Duodenal mucosa (tissue), 2 donors: ENCODE results near the gene SUGCT.

Source experiments
- H3K27ac ChIP-seq: one replicate; pipeline ENCODE4 v1.7.0; 2013; ENCODE audit warnings: low read depth, low read length
- H3K27me3 ChIP-seq, 2 donors: one replicate each; pipeline ENCODE4 v1.7.0; 2013; ENCODE audit warnings: low read length in 2 of 2, control low read depth in 1 of 2; ENCODE audit not compliant: insufficient read depth in 2 of 2, control insufficient read depth in 1 of 2
- H3K36me3 ChIP-seq, 2 donors: one replicate each; pipeline ENCODE4 v1.7.0; 2013; ENCODE audit warnings: low read length in 2 of 2, control low read depth in 1 of 2; ENCODE audit not compliant: insufficient read depth in 2 of 2, control insufficient read depth in 1 of 2
- H3K4me1 ChIP-seq, 2 donors: one replicate each; pipeline ENCODE4 v1.7.0; 2013; ENCODE audit warnings: low read length in 2 of 2, control low read depth in 1 of 2; ENCODE audit not compliant: insufficient read depth in 2 of 2, control insufficient read depth in 1 of 2
- H3K4me3 ChIP-seq, 2 donors: one replicate each; pipeline ENCODE4 v1.7.0; 2013; ENCODE audit warnings: low read length in 2 of 2, low read depth in 1 of 2
- H3K9ac ChIP-seq, 2 donors: one replicate each; pipeline ENCODE4 v1.7.0; 2013; ENCODE audit warnings: low read length in 2 of 2, low read depth in 1 of 2
- H3K9me3 ChIP-seq, 2 donors: one replicate each; pipeline ENCODE4 v1.7.0; 2013; ENCODE audit warnings: low read length in 2 of 2, control low read depth in 1 of 2; ENCODE audit not compliant: control insufficient read depth in 1 of 2

The SUGCT gene

GRCh38 chr7:40134428-40135316 is at the start of gene SUGCT, which contains the start of gene MPLKIP:
SUGCT (plus strand) TSS chr7:40135005.
MPLKIP (minus strand) TSS chr7:40134622; CDS start chr7:40134567, 55 bp downstream.
- Histone ChIP-seq H3K4me3 (peak within 1 kb of the TSS; percentile 92 to 96), H3K36me3 (no peaks in the 10 kb centered on the region), H3K9me3 (no peaks in the 10 kb centered on the region), H3K4me1 (peaks cover 18 to 19% of the 10 kb centered on the region in 2 donors), H3K27ac (peak within 1 kb of the TSS; percentile 77), H3K27me3 (no peaks in the 10 kb centered on the region), H3K9ac (peak within 1 kb of the TSS; percentile 90 to 98)

- peaks cover 29 to 57% of the 10 kb centered on the region in 2 donors for H3K36me3 ChIP-seq
- H3K4me3 ChIP-seq, result no peak overlapping the region
- no peak overlapping the region for H3K9ac ChIP-seq
- H3K27me3 ChIP-seq, result no peaks in the 10 kb centered on the region
- H3K4me1 ChIP-seq, result no peaks in the 10 kb centered on the region
- H3K27ac ChIP-seq, result no peak overlapping the region
- H3K9me3 ChIP-seq, result no peaks in the 10 kb centered on the region
These were observed 42.6 kb upstream of the SUGCT start for GRCh38 chr7:40092182-40092581.

GRCh38 chr7:40093631-40094350 is 41.0 kb upstream of the SUGCT start:
- no peak overlapping the region for H3K27ac ChIP-seq
- H3K27me3 ChIP-seq, result no peaks in the 10 kb centered on the region
- no peaks in the 10 kb centered on the region for H3K4me1 ChIP-seq
- peaks cover 24 to 46% of the 10 kb centered on the region in 2 donors for H3K36me3 ChIP-seq
- H3K4me3 ChIP-seq, result no peak overlapping the region
- no peak overlapping the region for H3K9ac ChIP-seq
- no peaks in the 10 kb centered on the region for H3K9me3 ChIP-seq

DNA sequence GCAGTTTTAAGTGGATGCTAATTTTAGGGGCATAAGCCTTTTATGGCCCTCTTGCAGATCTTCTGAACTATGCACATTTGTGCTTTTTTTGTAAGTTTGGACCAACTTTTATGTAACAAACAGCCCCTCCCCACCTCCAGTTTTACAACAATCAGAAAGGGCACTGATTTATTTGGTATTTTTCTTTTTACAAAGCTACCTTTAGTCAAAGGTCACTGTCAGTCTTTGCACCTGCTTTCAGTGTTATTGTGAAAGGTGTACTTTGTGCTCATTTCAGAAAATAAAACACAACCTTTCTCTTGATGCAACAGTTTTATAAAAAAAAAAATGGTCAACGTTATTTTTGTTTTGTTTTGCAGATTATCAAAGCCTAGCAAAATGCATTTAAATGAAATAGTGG is 39.6 kb upstream of the SUGCT start:
- Histone ChIP-seq H3K27ac (no peak overlapping the region), H3K9me3 (no peaks in the 10 kb centered on the region), H3K9ac (no peak overlapping the region), H3K36me3 (peaks cover 18 to 34% of the 10 kb centered on the region in 2 donors), H3K27me3 (no peaks in the 10 kb centered on the region), H3K4me1 (no peaks in the 10 kb centered on the region), H3K4me3 (no peak overlapping the region)

DNA sequence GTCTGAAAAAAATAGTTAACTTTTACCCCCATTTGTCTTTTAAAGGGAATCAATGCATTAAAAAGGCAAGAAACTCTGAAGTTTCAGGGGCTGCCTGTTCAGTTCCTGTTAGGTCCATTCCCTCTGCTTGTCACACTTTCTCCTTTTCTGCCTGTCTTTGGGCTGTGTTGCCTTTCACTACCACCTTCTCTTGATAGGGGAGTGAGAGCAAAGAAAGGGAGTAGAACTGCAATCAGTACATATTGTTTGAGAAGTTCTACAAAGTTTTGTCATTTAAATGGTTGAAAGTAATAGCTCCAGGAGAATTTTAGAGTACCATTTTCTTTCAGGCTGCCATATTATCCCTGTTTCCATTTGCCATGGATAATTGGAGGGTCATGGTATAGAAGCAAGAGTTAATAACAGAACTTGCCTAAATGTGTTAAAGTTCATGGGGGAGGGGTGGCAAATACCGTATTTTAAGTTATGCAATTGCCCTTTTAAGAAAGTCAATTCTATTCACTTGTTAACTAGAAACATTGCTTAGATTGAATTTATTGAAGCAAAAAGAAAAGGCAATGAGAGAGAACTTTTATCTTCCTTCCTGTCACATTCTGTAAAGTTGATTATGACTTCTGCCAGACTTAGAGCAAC is 39.0 kb upstream of the SUGCT start:
- Histone ChIP-seq H3K4me3 (no peak overlapping the region), H3K27me3 (no peaks in the 10 kb centered on the region), H3K36me3 (peaks cover 18 to 32% of the 10 kb centered on the region in 2 donors), H3K9me3 (no peaks in the 10 kb centered on the region), H3K9ac (no peak overlapping the region), H3K27ac (no peak overlapping the region), H3K4me1 (no peaks in the 10 kb centered on the region)

DNA sequence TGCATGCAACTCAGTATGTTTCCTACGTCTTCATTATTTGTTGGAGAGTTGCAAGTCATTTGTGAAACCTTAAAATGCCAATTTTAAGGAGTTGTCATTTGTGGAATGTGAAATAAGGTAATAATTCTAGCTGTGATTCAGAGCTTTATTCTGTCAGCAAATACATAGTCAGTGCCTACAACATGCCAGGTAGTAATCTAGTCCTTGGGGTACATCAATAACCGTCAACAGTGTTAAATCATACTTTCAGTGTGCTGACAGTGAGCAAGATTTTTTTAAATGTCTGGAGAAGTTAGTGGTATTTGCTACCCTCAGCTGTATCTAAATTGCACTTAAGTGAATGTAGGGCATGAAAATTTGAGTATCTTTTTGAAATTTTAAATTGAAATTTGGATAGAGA is 37.1 kb upstream of the SUGCT start:
- Histone ChIP-seq H3K36me3 (peaks cover 17 to 27% of the 10 kb centered on the region in 2 donors), H3K9me3 (no peaks in the 10 kb centered on the region), H3K4me3 (no peak overlapping the region), H3K9ac (no peak overlapping the region), H3K4me1 (no peaks in the 10 kb centered on the region), H3K27me3 (no peaks in the 10 kb centered on the region), H3K27ac (no peak overlapping the region)

GRCh38 chr7:40098810-40099209 is 36.0 kb upstream of the SUGCT start:
- Histone ChIP-seq H3K4me1 (no peaks in the 10 kb centered on the region), H3K9ac (no peak overlapping the region), H3K9me3 (no peaks in the 10 kb centered on the region), H3K4me3 (no peak overlapping the region), H3K27ac (no peak overlapping the region), H3K36me3 (peaks cover 10 to 18% of the 10 kb centered on the region in 2 donors), H3K27me3 (no peaks in the 10 kb centered on the region)

DNA sequence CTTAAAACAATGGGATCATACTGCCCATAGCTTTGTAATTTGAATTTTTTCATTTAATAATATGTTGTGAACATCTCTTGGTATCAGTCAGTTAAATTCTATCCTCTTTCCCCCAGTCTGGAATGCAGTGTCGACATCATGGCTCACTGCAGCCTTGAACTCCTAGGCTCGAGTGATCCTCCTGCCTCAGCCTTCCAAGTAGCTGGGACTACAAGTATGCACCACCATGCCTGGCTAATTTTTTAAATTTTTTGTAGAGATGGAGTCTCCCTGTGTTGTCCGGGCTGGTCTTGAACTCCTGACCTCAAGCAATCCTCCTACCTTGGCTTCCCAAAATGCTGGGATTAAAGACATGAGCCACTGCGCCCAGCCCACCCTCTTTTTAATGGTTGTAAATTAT is 35.0 kb upstream of the SUGCT start:
- Histone ChIP-seq H3K27me3 (no peaks in the 10 kb centered on the region), H3K9ac (no peak overlapping the region)

DNA sequence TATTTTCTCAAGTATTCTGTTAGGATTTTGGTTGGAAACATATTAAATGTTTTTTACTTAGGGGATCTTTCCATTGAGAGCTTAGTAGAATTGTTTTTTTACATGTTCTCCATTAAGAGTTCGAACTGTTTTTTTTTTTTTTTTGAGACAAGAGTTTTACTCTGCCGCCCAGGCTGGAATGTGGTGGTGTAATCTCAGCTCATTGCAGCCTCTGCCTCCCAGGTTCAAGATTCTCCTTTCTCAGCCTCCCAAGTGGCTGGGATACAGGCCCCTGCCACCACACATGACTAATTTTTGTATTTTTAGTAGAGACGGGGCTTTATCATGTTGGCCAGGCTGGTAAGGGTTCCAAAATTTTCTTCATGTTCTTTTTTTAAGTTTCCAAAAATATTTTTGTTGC is 33.6 kb upstream of the SUGCT start:
- H3K4me3 ChIP-seq, result no peak overlapping the region
- no peak overlapping the region for H3K9ac ChIP-seq
- H3K27ac ChIP-seq, result no peak overlapping the region
- H3K4me1 ChIP-seq, result no peaks in the 10 kb centered on the region
- H3K36me3 ChIP-seq, result no peaks in the 10 kb centered on the region
- no peaks in the 10 kb centered on the region for H3K27me3 ChIP-seq
- H3K9me3 ChIP-seq, result no peaks in the 10 kb centered on the region

More for the DNA sequence above, 35.0 kb upstream of the SUGCT start:
- Histone ChIP-seq H3K4me1 (no peaks in the 10 kb centered on the region), H3K36me3 (peaks cover 1 to 7% of the 10 kb centered on the region in 2 donors), H3K27ac (no peak overlapping the region), H3K4me3 (no peak overlapping the region), H3K9me3 (no peaks in the 10 kb centered on the region)

DNA sequence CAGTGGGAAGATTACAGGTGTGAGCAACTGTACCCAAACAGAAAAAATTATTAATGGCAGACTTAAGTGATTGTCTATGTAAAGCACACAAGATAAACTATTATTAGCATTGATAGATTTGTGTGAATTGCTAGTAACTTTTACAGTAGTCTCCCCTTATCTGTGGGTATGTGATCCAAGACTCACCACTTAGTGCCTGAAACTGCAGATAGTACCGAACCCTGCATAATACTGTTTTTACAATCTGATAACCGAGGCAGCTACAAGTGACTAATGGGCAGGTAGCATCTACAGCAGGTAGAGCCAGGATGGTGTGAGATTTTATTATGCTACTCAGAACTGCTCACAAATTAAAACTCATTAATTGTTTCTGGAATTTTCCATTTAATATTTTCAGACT is 31.9 kb upstream of the SUGCT start:
- H3K36me3 ChIP-seq, result no peaks in the 10 kb centered on the region
- no peaks in the 10 kb centered on the region for H3K27me3 ChIP-seq
- H3K9me3 ChIP-seq, result no peaks in the 10 kb centered on the region
- no peak overlapping the region for H3K9ac ChIP-seq
- H3K4me1 ChIP-seq, result no peaks in the 10 kb centered on the region
- H3K27ac ChIP-seq, result no peak overlapping the region
- H3K4me3 ChIP-seq, result no peak overlapping the region
